Measurements from ENCODE around the gene NPAS3.

GRCh38 chr14:33241331-33241730, 302.7 kb downstream of the NPAS3 start:
- no peak for TF ChIP-seq CTCF (IDR thresholded peaks at IDR 0.05)
- no peak for TF ChIP-seq POLR2A (IDR thresholded peaks at IDR 0.05)

All from breast epithelium (tissue), 3 donors.